Measurements from ENCODE around the gene HPCAL4.

DNA sequence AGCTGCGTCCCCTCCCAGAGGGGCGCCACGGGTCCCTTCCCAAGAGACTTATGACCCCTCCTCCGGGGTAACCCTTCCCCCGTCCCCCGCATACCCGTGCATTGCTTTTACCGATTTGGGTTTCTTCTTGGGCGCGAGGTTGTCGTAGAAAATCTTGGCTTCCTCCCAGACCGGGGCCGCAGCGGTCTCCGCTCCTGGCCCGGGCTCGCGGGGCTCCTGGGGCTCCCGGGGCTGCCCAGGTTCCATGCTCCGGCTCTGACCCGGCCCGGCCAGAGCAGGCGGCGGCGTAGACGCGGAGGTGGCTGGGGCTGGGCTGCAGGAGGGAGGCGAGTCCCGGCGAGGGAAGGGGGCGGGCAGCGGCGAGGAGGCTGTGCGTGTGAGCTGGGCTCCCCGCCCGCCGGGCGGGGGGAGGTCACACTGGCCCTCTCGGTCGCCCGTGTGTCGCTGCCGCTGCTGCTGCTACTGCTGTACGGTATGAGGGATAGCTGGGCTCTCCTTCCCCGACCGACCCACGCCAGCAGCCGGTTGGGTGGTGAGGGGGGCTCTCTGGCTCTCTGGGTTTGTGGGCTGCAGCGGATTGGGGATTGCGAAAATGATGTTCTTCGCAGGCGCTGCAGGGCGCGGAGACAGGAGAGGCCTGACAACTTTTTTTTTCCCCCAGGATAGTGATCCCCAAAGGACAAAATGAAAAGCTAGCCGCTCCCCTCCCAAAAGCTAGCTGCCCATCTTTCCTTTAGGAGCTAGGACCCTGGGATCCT is 19.3 kb downstream of the HPCAL4 start, which contains the start of gene NT5C1A:
- TF ChIP-seq, protein P1, sequence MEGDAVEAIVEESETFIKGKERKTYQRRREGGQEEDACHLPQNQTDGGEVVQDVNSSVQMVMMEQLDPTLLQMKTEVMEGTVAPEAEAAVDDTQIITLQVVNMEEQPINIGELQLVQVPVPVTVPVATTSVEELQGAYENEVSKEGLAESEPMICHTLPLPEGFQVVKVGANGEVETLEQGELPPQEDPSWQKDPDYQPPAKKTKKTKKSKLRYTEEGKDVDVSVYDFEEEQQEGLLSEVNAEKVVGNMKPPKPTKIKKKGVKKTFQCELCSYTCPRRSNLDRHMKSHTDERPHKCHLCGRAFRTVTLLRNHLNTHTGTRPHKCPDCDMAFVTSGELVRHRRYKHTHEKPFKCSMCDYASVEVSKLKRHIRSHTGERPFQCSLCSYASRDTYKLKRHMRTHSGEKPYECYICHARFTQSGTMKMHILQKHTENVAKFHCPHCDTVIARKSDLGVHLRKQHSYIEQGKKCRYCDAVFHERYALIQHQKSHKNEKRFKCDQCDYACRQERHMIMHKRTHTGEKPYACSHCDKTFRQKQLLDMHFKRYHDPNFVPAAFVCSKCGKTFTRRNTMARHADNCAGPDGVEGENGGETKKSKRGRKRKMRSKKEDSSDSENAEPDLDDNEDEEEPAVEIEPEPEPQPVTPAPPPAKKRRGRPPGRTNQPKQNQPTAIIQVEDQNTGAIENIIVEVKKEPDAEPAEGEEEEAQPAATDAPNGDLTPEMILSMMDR (IDR thresholded peaks at IDR 0.05) = no peak
- TF ChIP-seq POLR2A (IDR thresholded peaks at IDR 0.05) = no peak

Data from thyroid gland (tissue), 4 donors.